Activated CD8-positive, alpha-beta memory T cell treated with anti-CD3 and anti-CD28 coated beads, Interleukin-2, amount 10 ng/mL, durations not matched to agents 7 days and 5 days (primary cell): ENCODE results near the gene EIF4G1. TPM values are rescaled to one million over a fixed set of nuclear protein-coding genes. Genes with fewer than 3 reads are reported as not detected.

Experiments
- ATAC-seq: fragments of 150-1000 bp; cut with Tn5 transposase; one replicate; pipeline ENCODE4 v1.10.0; 2021; ENCODE audit warnings: moderate library complexity
- CTCF ChIA-PET: fragments of 350-600 bp; sonication (Branson Sonifier 250); formaldehyde crosslinking; loops from one replicate; lab custom pipeline; 2021; ENCODE audit warnings: antibody characterized with exemption; lab: Charles Lee
- DNase-seq: peaks from one replicate; pipeline ENCODE4 v3.0.0-alpha.2; 2020
- H3K27ac Mint-ChIP-seq: one replicate; pipeline ENCODE4 v1.8.0; 2021; ENCODE audit warnings: mild to moderate bottlenecking, mixed read lengths
- H3K27me3 Mint-ChIP-seq: one replicate; pipeline ENCODE4 v1.8.0; 2021; ENCODE audit warnings: mixed read lengths
- H3K36me3 Mint-ChIP-seq: one replicate; pipeline ENCODE4 v1.8.0; 2021; ENCODE audit warnings: mild to moderate bottlenecking, mixed read lengths
- H3K4me1 Mint-ChIP-seq: one replicate; pipeline ENCODE4 v1.8.0; 2021; ENCODE audit warnings: mixed read lengths
- H3K4me3 Mint-ChIP-seq: one replicate; pipeline ENCODE4 v1.8.0; 2021; ENCODE audit warnings: mild to moderate bottlenecking, moderate library complexity, mixed read lengths
- H3K9me3 Mint-ChIP-seq: one replicate; pipeline ENCODE4 v1.8.0; 2022; ENCODE audit warnings: low read depth, mixed read lengths
- total RNA-seq, 2 experiments: library from RNA; stranded (reverse); gene quantifications; one replicate each; pipeline ENCODE4 v1.2.3, GENCODE V29; 2021

The EIF4G1 gene
- total RNA-seq, 2 experiments from 2014 or later = 348 to 471 TPM

GRCh38 chr3:184384342-184384741 is 69.9 kb downstream of the EIF4G1 start:
- Mint-ChIP-seq H3K36me3 (no peaks in the 10 kb centered on the region), H3K9me3 (no peaks in the 10 kb centered on the region), H3K27ac (no peak overlapping the region), H3K27me3 (peaks cover 35% of the 10 kb centered on the region), H3K4me1 (peaks cover 4% of the 10 kb centered on the region), H3K4me3 (no peak overlapping the region)
- DNase-seq (no peak), ATAC-seq (no peak)
- CTCF ChIA-PET = interaction anchor here (3.1 kb wide), 1 partner anchor 13 kb away, joined by 21 read pairs; no protein-coding TSS in a partner anchor

Other genes with a start within 250 kb of the EIF4G1 start
- not detected for gene HTR3E, start 217.5 kb upstream of the EIF4G1 start, total RNA-seq
- gene EIF2B5, start 179.2 kb upstream of the EIF4G1 start, total RNA-seq = 10 to 100 TPM; 52.2 to 61.6 TPM
- 10 to 100 TPM; 42.6 to 44.2 TPM for gene DVL3, start 159.2 kb upstream of the EIF4G1 start, total RNA-seq
- 100 to 1,000 TPM; 218 to 230 TPM for gene AP2M1, start 139.8 kb upstream of the EIF4G1 start, total RNA-seq
- 10 to 100 TPM; 57.6 to 60.2 TPM for gene ABCF3, start 128.4 kb upstream of the EIF4G1 start, total RNA-seq
- gene VWA5B2, start 85.0 kb upstream of the EIF4G1 start, total RNA-seq = not detected
- gene ALG3, start 65.6 kb upstream of the EIF4G1 start, total RNA-seq = 10 to 100 TPM; 38.7 to 48.2 TPM
- gene EEF1AKMT4, start 64.9 kb upstream of the EIF4G1 start, total RNA-seq = 1 to 10 TPM; 4.1 to 6.7 TPM
- gene CAMK2N2, start 53.1 kb upstream of the EIF4G1 start, total RNA-seq = under 1 TPM; 0.20 to 0.37 TPM
- not detected for gene ECE2, start 38.6 kb upstream of the EIF4G1 start, total RNA-seq
- 100 to 1,000 TPM; 193 to 258 TPM for gene PSMD2, start 15.4 kb upstream of the EIF4G1 start, total RNA-seq
- 1 to 10 TPM; 3.1 to 4.5 TPM for gene FAM131A, start 23.0 kb downstream of the EIF4G1 start, total RNA-seq
- 1 to 10 TPM; 3.4 to 4.1 TPM for gene CLCN2, start 47.0 kb downstream of the EIF4G1 start, total RNA-seq
- 100 to 1,000 TPM in 1 of 2 experiments, 10 to 100 TPM in 1; 84.3 to 104 TPM for gene POLR2H, start 47.1 kb downstream of the EIF4G1 start, total RNA-seq
- gene THPO, start 63.6 kb downstream of the EIF4G1 start, total RNA-seq = not detected
- gene CHRD, start 65.4 kb downstream of the EIF4G1 start, total RNA-seq = not detected
- not detected for gene EPHB3, start 247.2 kb downstream of the EIF4G1 start, total RNA-seq